ENCODE measurements around the gene CCDC3.

DNA sequence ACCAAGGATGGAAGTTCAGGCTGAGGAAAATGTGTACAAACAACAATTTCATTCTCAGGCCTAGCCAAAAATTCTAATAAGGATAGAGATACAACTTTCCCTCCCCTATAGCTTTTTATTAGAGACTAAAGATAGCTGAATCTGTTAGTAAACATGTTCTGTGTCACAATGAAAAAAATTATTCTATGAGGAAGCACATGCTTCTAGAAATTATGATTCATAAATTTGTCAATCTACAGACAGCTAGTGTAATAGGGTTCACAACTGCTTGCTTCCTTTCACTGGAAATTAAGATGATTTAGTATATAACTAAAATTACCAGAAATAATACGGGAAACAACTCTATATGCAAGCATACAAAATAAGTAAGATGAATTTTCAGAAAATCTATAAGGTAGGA is 56.6 kb downstream of the CCDC3 start:
- TF ChIP-seq POLR2A (IDR thresholded peaks at IDR 0.05), result no peak
- TF ChIP-seq, protein P1, sequence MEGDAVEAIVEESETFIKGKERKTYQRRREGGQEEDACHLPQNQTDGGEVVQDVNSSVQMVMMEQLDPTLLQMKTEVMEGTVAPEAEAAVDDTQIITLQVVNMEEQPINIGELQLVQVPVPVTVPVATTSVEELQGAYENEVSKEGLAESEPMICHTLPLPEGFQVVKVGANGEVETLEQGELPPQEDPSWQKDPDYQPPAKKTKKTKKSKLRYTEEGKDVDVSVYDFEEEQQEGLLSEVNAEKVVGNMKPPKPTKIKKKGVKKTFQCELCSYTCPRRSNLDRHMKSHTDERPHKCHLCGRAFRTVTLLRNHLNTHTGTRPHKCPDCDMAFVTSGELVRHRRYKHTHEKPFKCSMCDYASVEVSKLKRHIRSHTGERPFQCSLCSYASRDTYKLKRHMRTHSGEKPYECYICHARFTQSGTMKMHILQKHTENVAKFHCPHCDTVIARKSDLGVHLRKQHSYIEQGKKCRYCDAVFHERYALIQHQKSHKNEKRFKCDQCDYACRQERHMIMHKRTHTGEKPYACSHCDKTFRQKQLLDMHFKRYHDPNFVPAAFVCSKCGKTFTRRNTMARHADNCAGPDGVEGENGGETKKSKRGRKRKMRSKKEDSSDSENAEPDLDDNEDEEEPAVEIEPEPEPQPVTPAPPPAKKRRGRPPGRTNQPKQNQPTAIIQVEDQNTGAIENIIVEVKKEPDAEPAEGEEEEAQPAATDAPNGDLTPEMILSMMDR (IDR thresholded peaks at IDR 0.05), result no peak

Measured in sigmoid colon (tissue), 3 donors.